Cardiac fibroblast (primary cell): Measurements from ENCODE around the gene WWC2.

Source experiments
- DNase-seq, 2 donors: peaks; one replicate each; pipeline versions ENCODE4 v3.0.0 to v3.0.0-alpha.2; 2010; ENCODE audit warnings: low read depth in 2 of 2
- H3K4me3 ChIP-seq, 2 donors: replicated peaks in 1 of 2; 1 replicate in 1 of 2; 2 replicates in 1 of 2; pipeline ENCODE4 v1.5.1; 2011; ENCODE audit warnings: low read depth in 2 of 2, low read length in 2 of 2, mild to moderate bottlenecking in 2 of 2, moderate library complexity in 1 of 2
- TF ChIP-seq, protein P1 (sequence below): IDR thresholded peaks from one replicate; pipeline ENCODE4 v1.5.1; 2011; ENCODE audit warnings: low read depth, mild to moderate bottlenecking, low read length, inconsistent platforms

Gene WWC2

DNA sequence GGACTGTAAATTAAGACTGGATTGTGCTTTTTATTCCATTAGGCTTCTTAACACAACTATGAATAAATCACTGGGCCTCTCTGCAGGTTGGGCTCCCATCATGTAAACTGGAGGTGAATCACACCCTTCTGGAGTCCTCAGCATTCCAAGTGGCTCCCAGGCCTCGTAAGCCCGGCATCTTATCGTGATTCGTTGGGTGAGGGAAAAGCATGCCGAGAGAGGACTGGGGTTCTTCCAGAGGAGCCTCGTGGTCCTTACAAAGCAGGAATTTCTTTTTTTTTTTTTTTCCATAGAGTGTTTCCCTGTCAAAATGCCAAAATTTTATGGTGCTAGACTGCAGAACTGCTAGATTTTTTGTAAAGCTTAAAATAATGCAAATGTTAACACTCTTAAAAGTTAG, 201.0 kb downstream of the WWC2 start:
- DNase-seq = peak; percentile 24 to 59
- no peak overlapping the region for H3K4me3 ChIP-seq
- TF ChIP-seq, protein P1, sequence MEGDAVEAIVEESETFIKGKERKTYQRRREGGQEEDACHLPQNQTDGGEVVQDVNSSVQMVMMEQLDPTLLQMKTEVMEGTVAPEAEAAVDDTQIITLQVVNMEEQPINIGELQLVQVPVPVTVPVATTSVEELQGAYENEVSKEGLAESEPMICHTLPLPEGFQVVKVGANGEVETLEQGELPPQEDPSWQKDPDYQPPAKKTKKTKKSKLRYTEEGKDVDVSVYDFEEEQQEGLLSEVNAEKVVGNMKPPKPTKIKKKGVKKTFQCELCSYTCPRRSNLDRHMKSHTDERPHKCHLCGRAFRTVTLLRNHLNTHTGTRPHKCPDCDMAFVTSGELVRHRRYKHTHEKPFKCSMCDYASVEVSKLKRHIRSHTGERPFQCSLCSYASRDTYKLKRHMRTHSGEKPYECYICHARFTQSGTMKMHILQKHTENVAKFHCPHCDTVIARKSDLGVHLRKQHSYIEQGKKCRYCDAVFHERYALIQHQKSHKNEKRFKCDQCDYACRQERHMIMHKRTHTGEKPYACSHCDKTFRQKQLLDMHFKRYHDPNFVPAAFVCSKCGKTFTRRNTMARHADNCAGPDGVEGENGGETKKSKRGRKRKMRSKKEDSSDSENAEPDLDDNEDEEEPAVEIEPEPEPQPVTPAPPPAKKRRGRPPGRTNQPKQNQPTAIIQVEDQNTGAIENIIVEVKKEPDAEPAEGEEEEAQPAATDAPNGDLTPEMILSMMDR = no peak

DNA sequence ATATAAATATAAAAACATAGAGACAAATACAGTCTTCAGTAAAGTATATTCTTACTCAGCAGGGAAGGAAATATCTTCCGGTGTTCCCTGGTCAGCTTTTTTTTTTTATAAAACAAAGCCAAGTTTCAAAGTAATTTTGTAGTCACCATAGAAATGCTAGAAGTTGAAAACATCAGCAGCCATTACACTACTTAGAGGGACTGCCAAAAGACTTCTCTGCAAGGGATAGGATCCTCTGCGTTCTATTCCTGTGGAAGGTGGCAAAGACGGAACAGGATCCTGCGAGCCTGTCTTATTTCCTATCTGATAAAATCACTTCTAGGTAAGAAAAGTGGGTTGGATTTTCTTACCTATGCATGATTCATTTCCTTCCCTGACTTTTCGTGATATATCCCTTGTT, 201.6 kb downstream of the WWC2 start:
- TF ChIP-seq, protein P1 = no peak
- DNase-seq = no peak
- H3K4me3 ChIP-seq = no peak overlapping the region

DNA sequence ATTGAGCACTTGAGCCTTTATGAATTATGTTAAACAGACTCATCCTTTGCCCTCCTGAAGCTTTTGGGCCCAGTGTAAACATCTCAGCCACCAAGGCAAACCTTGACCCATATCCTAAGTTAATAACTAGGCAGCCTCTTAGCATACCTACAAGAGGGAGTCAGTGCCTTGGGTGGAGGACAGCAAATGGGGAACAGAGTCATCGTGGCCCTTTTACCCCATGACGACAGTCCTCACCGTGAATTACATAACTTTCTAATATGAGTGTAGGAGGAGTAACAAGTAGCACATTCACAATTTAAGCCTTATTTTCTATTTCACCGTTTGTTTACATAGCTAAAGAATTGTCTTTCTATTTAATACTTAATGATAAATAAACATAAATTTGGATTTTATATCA, 204.2 kb downstream of the WWC2 start:
- TF ChIP-seq, protein P1 = no peak
- no peak for DNase-seq

DNA sequence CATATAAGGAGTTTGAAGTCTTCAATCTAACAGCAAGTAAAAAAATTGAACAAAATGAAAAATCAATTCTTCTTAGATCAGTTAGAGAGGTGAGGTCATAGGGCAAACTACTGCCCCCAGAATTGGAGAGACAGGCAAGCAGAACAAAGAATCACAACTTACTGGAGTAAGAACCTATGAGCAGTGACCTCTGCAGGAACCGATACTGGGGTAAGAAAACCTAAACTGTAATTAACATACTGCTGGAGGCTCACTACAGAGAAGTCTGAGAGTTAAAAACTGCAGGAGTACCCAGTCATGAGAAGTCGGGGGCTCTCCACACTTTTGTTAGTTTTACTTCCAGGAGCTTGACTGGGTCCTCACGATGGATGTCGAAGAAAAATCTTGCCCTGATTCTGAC, 205.0 kb downstream of the WWC2 start:
- TF ChIP-seq, protein P1 = no peak
- H3K4me3 ChIP-seq = no peak overlapping the region
- DNase-seq = no peak

More for the DNA sequence above, 204.2 kb downstream of the WWC2 start:
- no peak overlapping the region for H3K4me3 ChIP-seq

DNA sequence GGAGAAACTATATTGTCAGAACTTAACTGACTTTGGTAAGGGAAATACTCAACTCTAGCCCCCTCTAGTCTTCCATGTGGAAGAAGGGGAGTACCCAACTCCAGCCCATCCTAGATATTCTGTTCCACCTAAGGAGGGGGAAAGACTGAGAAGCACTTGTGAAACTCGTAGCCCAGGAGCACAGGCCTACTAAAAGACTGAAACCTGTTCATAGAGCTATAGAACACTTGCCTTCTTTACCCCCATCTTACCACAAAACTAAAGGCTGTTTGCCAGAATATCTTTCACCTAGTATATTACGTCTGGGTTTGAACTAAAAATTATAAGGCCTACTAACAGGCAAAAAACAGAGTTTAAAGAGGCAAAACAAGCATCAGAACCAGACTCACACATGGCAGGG, 205.5 kb downstream of the WWC2 start:
- H3K4me3 ChIP-seq = no peak overlapping the region
- DNase-seq = no peak
- TF ChIP-seq, protein P1 = no peak

DNA sequence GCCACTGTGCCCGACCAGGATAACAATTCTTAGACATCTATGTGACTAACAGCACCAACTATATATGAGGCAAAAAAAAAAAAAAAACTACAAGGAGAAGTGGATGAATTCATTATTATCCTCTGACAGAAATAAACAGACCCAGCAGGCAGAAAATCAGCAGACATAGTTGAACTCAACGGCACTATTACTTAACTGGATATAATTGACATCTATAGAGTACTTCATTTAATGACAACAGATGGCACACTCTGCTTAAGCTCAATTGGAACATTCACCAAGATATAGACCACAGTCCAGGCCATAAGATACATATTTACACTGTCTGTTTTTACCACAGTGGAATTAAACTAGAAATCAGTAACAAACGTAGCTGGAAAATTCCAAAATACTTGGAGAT, 207.8 kb downstream of the WWC2 start:
- DNase-seq = no peak
- H3K4me3 ChIP-seq = no peak overlapping the region
- TF ChIP-seq, protein P1 = no peak

DNA sequence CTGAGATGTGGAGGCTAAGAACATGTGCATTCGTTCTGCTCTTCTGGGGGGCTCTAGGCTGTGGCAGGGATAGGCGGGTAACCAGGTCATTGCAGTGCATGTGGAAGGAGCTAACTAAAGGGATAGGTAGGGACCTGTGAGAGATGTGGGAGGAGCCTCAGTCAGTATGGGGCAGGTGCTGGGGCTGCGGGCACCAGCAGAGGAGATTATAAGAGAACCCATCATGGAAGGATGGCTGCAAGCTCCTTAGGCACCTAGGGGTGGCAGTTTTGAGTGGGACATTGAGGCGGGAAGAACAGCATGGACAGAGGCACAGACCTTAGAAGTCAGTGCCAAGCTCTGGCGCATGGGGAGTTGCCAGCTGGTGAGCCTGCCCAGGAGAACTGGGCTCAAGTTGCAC, 213.8 kb downstream of the WWC2 start:
- TF ChIP-seq, protein P1 = no peak
- DNase-seq = no peak
- H3K4me3 ChIP-seq = no peak overlapping the region
